ENCODE results near the gene SUPT6H.
A peak's percentile ranks its signal among the peaks of the same experiment; 100 is the strongest.
"Not testable (repeated sequence)": the region's sequence is repeated elsewhere in the genome, so short reads cannot be mapped to it uniquely, and the experiment has no call there.

Gene SUPT6H

GRCh38 chr17:28717578-28718332, 55.8 kb downstream of the SUPT6H start, which contains the start of gene RAB34:
Gene RAB34 (minus strand): TSS chr17:28717868. CDS start chr17:28717266, 602 bp downstream.
- Histone ChIP-seq H3K4me1 (ENCODE audit: control insufficient read depth in 1 of 2, insufficient read depth in 2 of 2, low read length in 2 of 2) (peaks cover 32 to 42% of the 10 kb centered on the region in 2 donors), H3K27me3 (ENCODE audit: control insufficient read depth in 1 of 2, insufficient read depth in 2 of 2, low read length in 2 of 2) (no peaks in the 10 kb centered on the region), H3K27ac (ENCODE audit: low read depth, low read length) (peak within 1 kb of the TSS; percentile 59), H3K36me3 (ENCODE audit: control insufficient read depth in 1 of 2, insufficient read depth in 2 of 2, low read length in 2 of 2) (peaks cover 5 to 18% of the 10 kb centered on the region in 2 donors), H3K4me3 (ENCODE audit: low read depth in 1 of 2, low read length in 2 of 2) (peak within 1 kb of the TSS; percentile 43 to 57), H3K9me3 (ENCODE audit: control insufficient read depth in 1 of 2, low read length in 2 of 2) (no peaks in the 10 kb centered on the region), H3K9ac (ENCODE audit: low read depth in 1 of 2, low read length in 2 of 2) (peak within 1 kb of the TSS; percentile 38 to 58)

- Histone ChIP-seq H3K36me3 (ENCODE audit: control insufficient read depth in 1 of 2, insufficient read depth in 2 of 2, low read length in 2 of 2) (peaks cover 6 to 25% of the 10 kb centered on the region in 2 donors), H3K9ac (ENCODE audit: low read depth in 1 of 2, low read length in 2 of 2) (peak overlapping the region; percentile 30 to 38), H3K9me3 (ENCODE audit: control insufficient read depth in 1 of 2, low read length in 2 of 2) (no peaks in the 10 kb centered on the region), H3K4me3 (ENCODE audit: low read depth in 1 of 2, low read length in 2 of 2) (peak overlapping the region; percentile 36 to 98), H3K4me1 (ENCODE audit: control insufficient read depth in 1 of 2, insufficient read depth in 2 of 2, low read length in 2 of 2) (peaks cover 34 to 50% of the 10 kb centered on the region in 2 donors), H3K27ac (ENCODE audit: low read depth, low read length) (peak overlapping the region; percentile 59), H3K27me3 (ENCODE audit: control insufficient read depth in 1 of 2, insufficient read depth in 2 of 2, low read length in 2 of 2) (no peaks in the 10 kb centered on the region)
These were observed 56.5 kb downstream of the SUPT6H start for GRCh38 chr17:28718333-28719020.

- peaks cover 6 to 30% of the 10 kb centered on the region in 2 donors for H3K36me3 ChIP-seq (ENCODE audit: control insufficient read depth in 1 of 2, insufficient read depth in 2 of 2, low read length in 2 of 2)
- peaks cover 34 to 50% of the 10 kb centered on the region in 2 donors for H3K4me1 ChIP-seq (ENCODE audit: control insufficient read depth in 1 of 2, insufficient read depth in 2 of 2, low read length in 2 of 2)
- peak overlapping the region; percentile 35 to 68 for H3K9ac ChIP-seq (ENCODE audit: low read depth in 1 of 2, low read length in 2 of 2)
- peak overlapping the region; percentile 82 for H3K27ac ChIP-seq (ENCODE audit: low read depth, low read length)
- peak overlapping the region; percentile 95 to 98 for H3K4me3 ChIP-seq (ENCODE audit: low read depth in 1 of 2, low read length in 2 of 2)
- H3K27me3 ChIP-seq (ENCODE audit: control insufficient read depth in 1 of 2, insufficient read depth in 2 of 2, low read length in 2 of 2), result no peaks in the 10 kb centered on the region
- no peaks in the 10 kb centered on the region for H3K9me3 ChIP-seq (ENCODE audit: control insufficient read depth in 1 of 2, low read length in 2 of 2)
These were observed 57.0 kb downstream of the SUPT6H start for GRCh38 chr17:28719021-28719433.

- Histone ChIP-seq H3K9ac (ENCODE audit: low read depth in 1 of 2, low read length in 2 of 2) (peak overlapping the region; percentile 75 to 95), H3K27me3 (ENCODE audit: control insufficient read depth in 1 of 2, insufficient read depth in 2 of 2, low read length in 2 of 2) (no peaks in the 10 kb centered on the region), H3K4me1 (ENCODE audit: control insufficient read depth in 1 of 2, insufficient read depth in 2 of 2, low read length in 2 of 2) (peaks cover 40 to 58% of the 10 kb centered on the region in 2 donors), H3K9me3 (ENCODE audit: control insufficient read depth in 1 of 2, low read length in 2 of 2) (no peaks in the 10 kb centered on the region), H3K36me3 (ENCODE audit: control insufficient read depth in 1 of 2, insufficient read depth in 2 of 2, low read length in 2 of 2) (peaks cover 13 to 32% of the 10 kb centered on the region in 2 donors), H3K4me3 (ENCODE audit: low read depth in 1 of 2, low read length in 2 of 2) (peak overlapping the region; percentile 95 to 98), H3K27ac (ENCODE audit: low read depth, low read length) (peak overlapping the region; percentile 60)
These were observed 58.4 kb downstream of the SUPT6H start for GRCh38 chr17:28720247-28720996.

GRCh38 chr17:28720997-28721329, 59.0 kb downstream of the SUPT6H start:
- peak overlapping the region; percentile 75 to 95 for H3K9ac ChIP-seq (ENCODE audit: low read depth in 1 of 2, low read length in 2 of 2)
- not testable (repeated sequence) for H3K27ac ChIP-seq (ENCODE audit: low read depth, low read length); H3K27me3 ChIP-seq (ENCODE audit: control insufficient read depth in 1 of 2, insufficient read depth in 2 of 2, low read length in 2 of 2); H3K9me3 ChIP-seq (ENCODE audit: control insufficient read depth in 1 of 2, low read length in 2 of 2)
- H3K4me1 ChIP-seq (ENCODE audit: control insufficient read depth in 1 of 2, insufficient read depth in 2 of 2, low read length in 2 of 2), result peaks cover 41 to 61% of the 10 kb centered on the region in 2 donors
- peaks cover 13 to 32% of the 10 kb centered on the region in 2 donors for H3K36me3 ChIP-seq (ENCODE audit: control insufficient read depth in 1 of 2, insufficient read depth in 2 of 2, low read length in 2 of 2)
- peak overlapping the region; percentile 95 to 98 for H3K4me3 ChIP-seq (ENCODE audit: low read depth in 1 of 2, low read length in 2 of 2)

GRCh38 chr17:28722417-28723158, 60.6 kb downstream of the SUPT6H start:
- H3K27me3 ChIP-seq (ENCODE audit: control insufficient read depth in 1 of 2, insufficient read depth in 2 of 2, low read length in 2 of 2), result no peaks in the 10 kb centered on the region
- peaks cover 34 to 58% of the 10 kb centered on the region in 2 donors for H3K4me1 ChIP-seq (ENCODE audit: control insufficient read depth in 1 of 2, insufficient read depth in 2 of 2, low read length in 2 of 2)
- H3K9me3 ChIP-seq (ENCODE audit: control insufficient read depth in 1 of 2, low read length in 2 of 2), result no peaks in the 10 kb centered on the region
- no peak overlapping the region for H3K27ac ChIP-seq (ENCODE audit: low read depth, low read length)
- H3K4me3 ChIP-seq (ENCODE audit: low read depth in 1 of 2, low read length in 2 of 2), result no peak overlapping the region
- no peak overlapping the region for H3K9ac ChIP-seq (ENCODE audit: low read depth in 1 of 2, low read length in 2 of 2)
- H3K36me3 ChIP-seq (ENCODE audit: control insufficient read depth in 1 of 2, insufficient read depth in 2 of 2, low read length in 2 of 2), result peaks cover 13 to 32% of the 10 kb centered on the region in 2 donors

- no peaks in the 10 kb centered on the region for H3K9me3 ChIP-seq (ENCODE audit: control insufficient read depth in 1 of 2, low read length in 2 of 2)
- H3K4me1 ChIP-seq (ENCODE audit: control insufficient read depth in 1 of 2, insufficient read depth in 2 of 2, low read length in 2 of 2), result peaks cover 37 to 60% of the 10 kb centered on the region in 2 donors
- H3K36me3 ChIP-seq (ENCODE audit: control insufficient read depth in 1 of 2, insufficient read depth in 2 of 2, low read length in 2 of 2), result peaks cover 13 to 32% of the 10 kb centered on the region in 2 donors
- H3K9ac ChIP-seq (ENCODE audit: low read depth in 1 of 2, low read length in 2 of 2), result no peak overlapping the region
- H3K4me3 ChIP-seq (ENCODE audit: low read depth in 1 of 2, low read length in 2 of 2), result no peak overlapping the region
- no peak overlapping the region for H3K27ac ChIP-seq (ENCODE audit: low read depth, low read length)
- H3K27me3 ChIP-seq (ENCODE audit: control insufficient read depth in 1 of 2, insufficient read depth in 2 of 2, low read length in 2 of 2), result no peaks in the 10 kb centered on the region
These were observed 61.3 kb downstream of the SUPT6H start for GRCh38 chr17:28723159-28723835.

- Histone ChIP-seq H3K36me3 (ENCODE audit: control insufficient read depth in 1 of 2, insufficient read depth in 2 of 2, low read length in 2 of 2) (peaks cover 13 to 32% of the 10 kb centered on the region in 2 donors), H3K4me1 (ENCODE audit: control insufficient read depth in 1 of 2, insufficient read depth in 2 of 2, low read length in 2 of 2) (peaks cover 34 to 57% of the 10 kb centered on the region in 2 donors)
- H3K27ac ChIP-seq (ENCODE audit: low read depth, low read length); H3K27me3 ChIP-seq (ENCODE audit: control insufficient read depth in 1 of 2, insufficient read depth in 2 of 2, low read length in 2 of 2); H3K4me3 ChIP-seq (ENCODE audit: low read depth in 1 of 2, low read length in 2 of 2); H3K9me3 ChIP-seq (ENCODE audit: control insufficient read depth in 1 of 2, low read length in 2 of 2); H3K9ac ChIP-seq (ENCODE audit: low read depth in 1 of 2, low read length in 2 of 2): not testable (repeated sequence)
These were observed 62.0 kb downstream of the SUPT6H start for GRCh38 chr17:28723836-28724499.
